Central memory CD8-positive, alpha-beta T cell (primary cell): Measurements from ENCODE around the gene TMEM134.
"Not testable (repeated sequence)": the region's sequence is repeated elsewhere in the genome, so short reads cannot be mapped to it uniquely, and the experiment has no call there.

Source experiments
- ATAC-seq: fragments of 150-1000 bp; cut with Tn5 transposase; replicated peaks from 2 replicates; pipeline ENCODE4 v1.10.0; 2022; ENCODE audit warnings: mild to moderate bottlenecking, moderate FRiP score, moderate number of reproducible peaks; ENCODE audit not compliant: poor library complexity, severe bottlenecking; ENCODE audit errors: extremely low read depth
- DNase-seq, 2 donors: peaks; one replicate each; pipeline ENCODE4 v3.0.0; 2021; ENCODE audit warnings: low spot score in 2 of 2
- H3K27ac Mint-ChIP-seq: one replicate; pipeline ENCODE4 v1.8.0; 2022; ENCODE audit warnings: low read depth, mild to moderate bottlenecking, moderate library complexity, mixed read lengths
- H3K27me3 Mint-ChIP-seq: one replicate; pipeline ENCODE4 v1.8.0; 2022; ENCODE audit warnings: mixed read lengths
- H3K36me3 Mint-ChIP-seq: one replicate; pipeline ENCODE4 v1.8.0; 2022; ENCODE audit warnings: mild to moderate bottlenecking, moderate library complexity, mixed read lengths; ENCODE audit not compliant: insufficient read depth
- H3K4me1 Mint-ChIP-seq: one replicate; pipeline ENCODE4 v1.8.0; 2022; ENCODE audit warnings: mixed read lengths
- H3K4me3 Mint-ChIP-seq: one replicate; pipeline ENCODE4 v1.8.0; 2022; ENCODE audit warnings: mild to moderate bottlenecking, moderate library complexity, mixed read lengths
- H3K9me3 Mint-ChIP-seq: one replicate; pipeline ENCODE4 v1.8.0; 2022; ENCODE audit warnings: mixed read lengths

TMEM134 gene, protein sequence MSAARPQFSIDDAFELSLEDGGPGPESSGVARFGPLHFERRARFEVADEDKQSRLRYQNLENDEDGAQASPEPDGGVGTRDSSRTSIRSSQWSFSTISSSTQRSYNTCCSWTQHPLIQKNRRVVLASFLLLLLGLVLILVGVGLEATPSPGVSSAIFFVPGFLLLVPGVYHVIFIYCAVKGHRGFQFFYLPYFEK

DNA sequence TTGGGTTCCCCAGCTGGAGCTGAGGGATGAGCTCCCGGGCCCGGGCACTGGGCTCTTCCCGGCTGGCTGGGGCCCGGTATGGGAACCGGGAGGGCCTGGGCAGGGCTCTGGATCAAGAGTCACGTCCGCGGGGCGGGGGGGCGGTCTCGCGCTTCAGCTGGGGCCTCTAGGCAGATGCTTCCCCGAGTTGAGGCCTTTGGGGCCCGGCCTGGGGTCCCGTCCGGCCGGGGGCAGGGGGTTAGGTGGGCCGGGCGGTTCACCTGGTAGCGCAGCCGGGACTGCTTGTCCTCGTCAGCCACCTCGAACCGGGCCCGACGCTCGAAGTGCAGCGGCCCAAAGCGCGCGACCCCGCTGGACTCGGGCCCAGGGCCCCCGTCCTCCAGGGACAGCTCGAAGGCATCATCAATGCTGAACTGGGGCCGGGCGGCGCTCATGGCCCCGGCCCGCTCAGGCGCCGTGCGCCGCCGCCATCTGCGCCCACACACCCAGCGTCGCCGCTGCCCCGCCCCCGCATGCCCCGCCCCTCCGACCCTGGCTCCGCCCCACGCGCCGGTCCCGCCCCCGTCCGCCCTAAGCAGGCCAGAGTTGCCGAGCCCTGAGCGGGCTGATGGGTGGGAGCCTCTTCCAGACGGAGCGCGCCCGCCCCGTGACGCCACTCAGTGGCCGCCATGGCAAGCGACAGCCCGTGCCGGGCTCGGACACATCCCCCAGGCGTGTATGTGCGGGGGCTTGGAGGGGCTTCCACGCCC, at the start of gene TMEM134:
TMEM134 (minus strand) TSS at position 493 of the 749 bp plus-strand sequence; CDS start at position 434, 59 bp downstream.
- DNase-seq (peak; percentile 70 to 83), ATAC-seq (peak; percentile 73)
- Mint-ChIP-seq H3K4me3 (peak within 1 kb of the TSS; percentile 86), H3K27ac (peak within 1 kb of the TSS; percentile 61), H3K36me3 (peaks cover 8% of the 10 kb centered on the region), H3K4me1 (peaks cover 31% of the 10 kb centered on the region), H3K9me3 (no peaks in the 10 kb centered on the region), H3K27me3 (no peaks in the 10 kb centered on the region)

- Mint-ChIP-seq H3K27me3 (peaks cover 11% of the 10 kb centered on the region), H3K36me3 (no peaks in the 10 kb centered on the region), H3K4me1 (no peaks in the 10 kb centered on the region), H3K4me3 (no peak overlapping the region), H3K9me3 (no peaks in the 10 kb centered on the region), H3K27ac (no peak overlapping the region)
- ATAC-seq = no peak
- no peak for DNase-seq
Observed at GRCh38 chr11:67517784-67518552, 48.9 kb upstream of the TMEM134 start.

GRCh38 chr11:67516806-67517205, 47.8 kb upstream of the TMEM134 start:
- peaks cover 11% of the 10 kb centered on the region for H3K27me3 Mint-ChIP-seq
- no peak overlapping the region for H3K4me3 Mint-ChIP-seq
- no peaks in the 10 kb centered on the region for H3K9me3 Mint-ChIP-seq
- H3K27ac Mint-ChIP-seq = no peak overlapping the region
- no peaks in the 10 kb centered on the region for H3K36me3 Mint-ChIP-seq
- H3K4me1 Mint-ChIP-seq = no peaks in the 10 kb centered on the region
- DNase-seq (no peak), ATAC-seq (no peak)

- DNase-seq = no peak
- Mint-ChIP-seq H3K27me3 (peaks cover 11% of the 10 kb centered on the region), H3K36me3 (peaks cover 3% of the 10 kb centered on the region), H3K4me3 (no peak overlapping the region), H3K4me1 (peaks cover 7% of the 10 kb centered on the region), H3K9me3 (no peaks in the 10 kb centered on the region), H3K27ac (no peak overlapping the region)
- ATAC-seq = no peak
Observed at GRCh38 chr11:67514116-67514515, 45.1 kb upstream of the TMEM134 start.

GRCh38 chr11:67511558-67511957, 42.5 kb upstream of the TMEM134 start:
- not testable (repeated sequence) for ATAC-seq, H3K9me3 Mint-ChIP-seq, H3K4me3 Mint-ChIP-seq, DNase-seq, H3K27ac Mint-ChIP-seq
- H3K4me1 Mint-ChIP-seq = peaks cover 23% of the 10 kb centered on the region
- peaks cover 11% of the 10 kb centered on the region for H3K27me3 Mint-ChIP-seq
- H3K36me3 Mint-ChIP-seq = peaks cover 19% of the 10 kb centered on the region

- Mint-ChIP-seq H3K4me3 (no peak overlapping the region), H3K9me3 (no peaks in the 10 kb centered on the region), H3K27ac (no peak overlapping the region), H3K36me3 (peaks cover 31% of the 10 kb centered on the region), H3K4me1 (peaks cover 36% of the 10 kb centered on the region), H3K27me3 (peaks cover 11% of the 10 kb centered on the region)
- no peak for DNase-seq
- ATAC-seq = no peak
Observed at GRCh38 chr11:67510023-67510345, 40.9 kb upstream of the TMEM134 start.

GRCh38 chr11:67508486-67509121, 39.6 kb upstream of the TMEM134 start:
- H3K27me3 Mint-ChIP-seq = peaks cover 6% of the 10 kb centered on the region
- ATAC-seq (peak; percentile 50), DNase-seq (peak; percentile 98)
- H3K9me3 Mint-ChIP-seq = no peaks in the 10 kb centered on the region
- peaks cover 36% of the 10 kb centered on the region for H3K4me1 Mint-ChIP-seq
- peak overlapping the region; percentile 96 for H3K27ac Mint-ChIP-seq
- H3K4me3 Mint-ChIP-seq = peak overlapping the region; percentile 94
- peaks cover 37% of the 10 kb centered on the region for H3K36me3 Mint-ChIP-seq

GRCh38 chr11:67507864-67508485, 38.9 kb upstream of the TMEM134 start, which contains the start of gene CDK2AP2:
Gene CDK2AP2, minus strand, starts transcription at chr11:67508162. Its CDS starts 80 bp downstream, at chr11:67508082.
- H3K27me3 Mint-ChIP-seq = no peaks in the 10 kb centered on the region
- H3K9me3 Mint-ChIP-seq = no peaks in the 10 kb centered on the region
- H3K4me3 Mint-ChIP-seq = peak within 1 kb of the TSS; percentile 94
- peaks cover 39% of the 10 kb centered on the region for H3K36me3 Mint-ChIP-seq
- H3K4me1 Mint-ChIP-seq = peaks cover 40% of the 10 kb centered on the region
- peak within 1 kb of the TSS; percentile 96 for H3K27ac Mint-ChIP-seq
- DNase-seq = peak; percentile 85 to 91
- ATAC-seq = peak; percentile 74

GRCh38 chr11:67507242-67507863, 38.3 kb upstream of the TMEM134 start:
- H3K9me3 Mint-ChIP-seq = no peaks in the 10 kb centered on the region
- no peaks in the 10 kb centered on the region for H3K27me3 Mint-ChIP-seq
- DNase-seq (no peak), ATAC-seq (no peak)
- H3K4me1 Mint-ChIP-seq = peaks cover 45% of the 10 kb centered on the region
- peak overlapping the region; percentile 96 for H3K27ac Mint-ChIP-seq
- peak overlapping the region; percentile 94 for H3K4me3 Mint-ChIP-seq
- H3K36me3 Mint-ChIP-seq = peaks cover 41% of the 10 kb centered on the region

DNA sequence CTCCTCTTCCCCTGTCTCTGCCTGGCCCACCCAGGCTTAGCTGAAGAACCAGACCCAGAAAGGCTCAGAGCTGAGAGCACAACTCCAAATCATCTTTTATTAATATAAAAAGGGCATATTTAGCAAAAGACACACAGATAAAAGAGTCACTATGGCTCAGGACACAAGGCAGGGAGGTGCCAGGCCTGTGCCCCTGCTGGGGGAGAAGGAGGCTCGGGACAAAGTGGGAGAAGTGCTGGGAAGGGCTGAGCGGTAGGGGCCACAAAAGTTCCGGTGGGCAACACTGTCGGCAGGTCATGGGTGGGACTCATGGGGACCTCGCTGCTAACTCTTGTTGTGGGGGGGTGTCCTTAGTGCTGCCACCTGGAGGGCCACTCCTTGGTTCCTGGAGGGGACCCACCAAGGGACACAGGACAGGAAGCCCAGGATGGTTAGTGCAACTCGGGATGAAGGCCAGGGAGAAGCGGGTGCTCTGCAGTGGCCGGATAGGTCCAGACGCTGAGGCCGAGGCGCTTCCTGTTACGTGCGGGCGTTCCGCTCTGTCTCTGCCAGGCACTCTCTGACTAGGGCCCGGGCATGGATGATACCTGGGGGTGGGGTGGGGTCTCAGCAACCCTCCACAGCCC, 37.5 kb upstream of the TMEM134 start:
- H3K27me3 Mint-ChIP-seq = no peaks in the 10 kb centered on the region
- DNase-seq (no peak), ATAC-seq (no peak)
- H3K9me3 Mint-ChIP-seq = no peaks in the 10 kb centered on the region
- peak overlapping the region; percentile 99 for H3K27ac Mint-ChIP-seq
- H3K4me1 Mint-ChIP-seq = peaks cover 45% of the 10 kb centered on the region
- H3K36me3 Mint-ChIP-seq = peaks cover 49% of the 10 kb centered on the region
- H3K4me3 Mint-ChIP-seq = peak overlapping the region; percentile 94

DNA sequence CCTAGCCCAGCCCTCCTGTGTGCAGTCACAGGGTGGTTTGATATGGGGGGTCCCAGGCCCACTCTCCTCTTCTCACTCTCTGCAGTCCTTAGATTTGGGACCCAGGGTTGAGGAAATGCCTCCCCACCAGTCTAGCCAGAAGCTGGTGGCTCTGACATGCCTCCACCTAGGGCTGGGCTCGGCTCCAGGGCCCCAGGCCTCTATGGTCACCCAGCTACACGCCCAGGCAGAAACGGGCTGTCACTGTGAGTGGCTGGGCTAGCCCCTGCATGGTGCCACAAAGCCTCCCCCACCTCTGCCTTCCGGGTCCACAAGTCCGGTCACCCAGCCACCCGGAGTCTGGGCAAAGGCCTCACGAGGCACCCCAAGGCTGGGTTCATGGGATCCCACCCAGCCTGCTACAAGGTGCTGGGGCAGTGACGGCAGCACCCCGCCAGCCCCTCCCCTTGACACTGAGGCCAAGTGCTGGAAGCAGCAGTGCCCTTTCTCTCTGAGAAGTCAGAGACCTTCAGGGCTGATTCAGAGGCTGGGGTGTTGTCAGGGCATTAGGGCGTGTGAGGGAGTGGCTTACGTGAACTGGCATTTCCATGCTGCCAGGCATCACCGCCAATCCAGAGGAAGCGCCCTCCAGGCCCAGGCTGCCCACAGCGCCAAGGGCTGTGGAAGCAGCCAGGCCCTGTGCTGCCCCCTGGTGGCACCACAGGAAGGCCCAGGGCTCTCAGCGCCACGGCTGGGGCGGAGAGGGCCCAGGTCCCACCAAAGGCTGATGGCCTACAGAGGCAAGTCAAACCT, 36.8 kb upstream of the TMEM134 start:
- Mint-ChIP-seq H3K9me3 (no peaks in the 10 kb centered on the region), H3K27me3 (no peaks in the 10 kb centered on the region), H3K4me1 (peaks cover 51% of the 10 kb centered on the region), H3K36me3 (peaks cover 57% of the 10 kb centered on the region), H3K4me3 (peak overlapping the region; percentile 94), H3K27ac (peak overlapping the region; percentile 99)
- DNase-seq (peak; percentile 81 to 84), ATAC-seq (peak; percentile 56)
